ENCODE measurements around the gene ADPGK.

ADPGK gene

GRCh38 chr15:72784456-72784876 is 908 bp upstream of the ADPGK start:
- Histone ChIP-seq H3K4me1 (ENCODE audit: control extremely low read depth in 1 of 4, control insufficient read depth in 4 of 4, insufficient read depth in 4 of 4, low read length in 3 of 4) (peaks cover 15 to 36% (median 29%) of the 10 kb centered on the region in 4 experiments), H3K36me3 (ENCODE audit: control insufficient read depth in 4 of 4, insufficient read depth in 4 of 4, low read length in 3 of 4) (peaks cover 2 to 25% (median 12%) of the 10 kb centered on the region in 4 experiments), H3K27ac (ENCODE audit: insufficient read depth in 1 of 2, low read depth in 1 of 2, low read length in 2 of 2, poor library complexity in 1 of 2, severe bottlenecking in 2 of 2) (peak overlapping the region; percentile 87 to 94), H3K27me3 (replicated peaks in 2 of 5; ENCODE audit: control insufficient read depth in 4 of 5, insufficient read depth in 5 of 5, low read length in 4 of 5) (peaks cover 0 to 3% (median 0%) of the 10 kb centered on the region in 5 experiments), H3K9me3 (ENCODE audit: control extremely low read depth in 1 of 5, control insufficient read depth in 4 of 5, insufficient read depth in 2 of 5, low read depth in 1 of 5, low read length in 4 of 5) (no peaks in the 10 kb centered on the region), H3K4me3 (ENCODE audit: control insufficient read depth in 1 of 7, extremely low read depth in 1 of 7, insufficient read depth in 4 of 7, low read depth in 2 of 7, low read length in 6 of 7) (peak overlapping the region; percentile 80 to 100 (median 95))
- POLR2A ChIA-PET = no interaction called here
- WGBS (ENCODE audit: insufficient coverage) = 55% methylated on average over 6 of the region's 7 CpGs
- DNase-seq = no peak
- CTCF ChIA-PET = interaction anchor here (1.3 to 1.5 kb wide), 2 partner anchors 10 to 297 kb away, joined by 4 to 6 read pairs; no protein-coding TSS in a partner anchor

DNA sequence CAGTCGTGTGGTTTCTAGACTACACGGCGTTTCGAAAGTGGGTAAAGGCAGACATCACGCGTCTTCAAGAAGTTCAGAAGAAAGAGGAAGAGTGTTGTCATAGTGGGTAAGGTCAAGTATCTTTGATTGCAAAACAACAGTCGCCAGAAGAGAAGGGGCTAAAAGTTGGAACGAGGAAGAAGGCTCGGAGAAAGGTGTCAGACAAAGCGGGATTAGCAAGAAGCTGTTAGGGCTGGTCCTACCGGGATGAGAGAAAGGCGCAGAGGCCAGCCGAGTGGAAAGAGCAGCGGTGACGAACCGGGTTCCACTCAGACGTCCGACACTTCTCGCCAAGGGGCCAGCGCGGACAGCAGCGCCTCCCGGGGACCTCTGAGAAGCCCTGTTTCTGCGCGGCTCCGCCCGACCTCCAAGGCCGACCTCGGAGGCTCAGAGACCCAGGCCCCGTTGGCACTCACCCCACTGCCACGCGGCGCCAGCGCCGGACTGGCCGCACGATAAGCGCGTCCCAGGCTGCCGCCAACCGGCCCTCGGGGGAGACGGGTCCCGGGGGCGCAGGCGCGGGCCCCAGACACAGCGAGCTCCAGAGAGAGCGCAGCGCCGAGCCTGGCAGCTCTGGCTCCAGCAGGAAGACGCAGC is 436 bp downstream of the ADPGK start:
- Histone ChIP-seq H3K27ac (ENCODE audit: insufficient read depth in 1 of 2, low read depth in 1 of 2, low read length in 2 of 2, poor library complexity in 1 of 2, severe bottlenecking in 2 of 2) (peak overlapping the region; percentile 87 to 94), H3K9me3 (ENCODE audit: control extremely low read depth in 1 of 5, control insufficient read depth in 4 of 5, insufficient read depth in 2 of 5, low read depth in 1 of 5, low read length in 4 of 5) (no peaks in the 10 kb centered on the region), H3K27me3 (replicated peaks in 2 of 5; ENCODE audit: control insufficient read depth in 4 of 5, insufficient read depth in 5 of 5, low read length in 4 of 5) (peaks cover 0 to under 1% (median 0%) of the 10 kb centered on the region in 5 experiments), H3K4me1 (ENCODE audit: control extremely low read depth in 1 of 4, control insufficient read depth in 4 of 4, insufficient read depth in 4 of 4, low read length in 3 of 4) (peaks cover 15 to 36% (median 29%) of the 10 kb centered on the region in 4 experiments), H3K36me3 (ENCODE audit: control insufficient read depth in 4 of 4, insufficient read depth in 4 of 4, low read length in 3 of 4) (peaks cover 2 to 33% (median 17%) of the 10 kb centered on the region in 4 experiments), H3K4me3 (ENCODE audit: control insufficient read depth in 1 of 7, extremely low read depth in 1 of 7, insufficient read depth in 4 of 7, low read depth in 2 of 7, low read length in 6 of 7) (peak overlapping the region; percentile 80 to 100 (median 95))
- ChIA-PET POLR2A (no interaction called here), CTCF (no interaction called here)
- WGBS (ENCODE audit: insufficient coverage) = under 1% methylated on average over 52 of the region's 52 CpGs
- peak; percentile 59 to 89 (median 86) for DNase-seq

DNA sequence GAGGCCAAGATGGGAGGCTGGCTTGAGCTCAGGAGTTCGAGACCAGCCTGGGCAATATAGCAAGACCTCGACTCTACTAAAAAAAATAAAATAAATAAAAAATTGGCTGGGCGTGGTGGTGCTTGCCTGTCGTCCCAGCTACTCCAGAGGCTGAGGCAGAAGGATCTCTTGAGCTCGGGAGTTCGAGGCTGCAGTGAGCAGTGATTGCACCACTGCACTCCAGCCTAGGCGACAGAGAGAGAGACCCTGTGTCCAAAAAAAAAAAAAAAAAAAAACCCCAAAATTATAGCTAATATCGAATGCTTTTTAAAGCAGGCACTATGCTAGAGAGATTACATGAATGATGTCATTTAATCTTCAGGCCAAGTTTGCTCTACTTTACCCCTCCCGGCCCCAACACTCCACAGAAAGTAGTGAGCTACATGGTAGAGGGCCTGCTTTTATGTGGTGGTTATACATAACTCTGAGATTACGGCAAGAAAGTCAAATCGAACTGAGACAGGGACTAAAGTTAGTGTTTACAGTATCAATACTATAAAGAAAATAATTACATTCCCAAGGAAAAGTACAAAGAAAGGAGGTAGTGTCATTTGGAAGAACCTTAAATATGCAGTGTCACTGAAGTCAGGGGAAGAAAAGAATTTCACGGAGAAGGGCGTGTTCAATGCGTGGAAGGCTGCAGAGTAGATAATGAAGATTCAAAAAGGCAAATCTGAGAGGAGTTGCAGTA is 1.1 kb downstream of the ADPGK start:
- peaks cover 15 to 36% (median 29%) of the 10 kb centered on the region in 4 experiments for H3K4me1 ChIP-seq (ENCODE audit: control extremely low read depth in 1 of 4, control insufficient read depth in 4 of 4, insufficient read depth in 4 of 4, low read length in 3 of 4)
- no peaks in the 10 kb centered on the region for H3K9me3 ChIP-seq (ENCODE audit: control extremely low read depth in 1 of 5, control insufficient read depth in 4 of 5, insufficient read depth in 2 of 5, low read depth in 1 of 5, low read length in 4 of 5)
- POLR2A ChIA-PET = no interaction called here
- DNase-seq = peak in 1 of 3 donors; percentile 29
- 42% methylated on average over 7 of the region's 14 CpGs for whole genome bisulfite sequencing (ENCODE audit: insufficient coverage)
- H3K36me3 ChIP-seq (ENCODE audit: control insufficient read depth in 4 of 4, insufficient read depth in 4 of 4, low read length in 3 of 4) = peaks cover 2 to 34% (median 17%) of the 10 kb centered on the region in 4 experiments
- peak overlapping the region; percentile 80 to 100 (median 95) for H3K4me3 ChIP-seq (ENCODE audit: control insufficient read depth in 1 of 7, extremely low read depth in 1 of 7, insufficient read depth in 4 of 7, low read depth in 2 of 7, low read length in 6 of 7)
- CTCF ChIA-PET = interaction anchor here (0.8 kb wide), 1 partner anchor 58 kb away, joined by 4 read pairs; no protein-coding TSS in a partner anchor
- peak overlapping the region; percentile 87 to 94 for H3K27ac ChIP-seq (ENCODE audit: insufficient read depth in 1 of 2, low read depth in 1 of 2, low read length in 2 of 2, poor library complexity in 1 of 2, severe bottlenecking in 2 of 2)
- H3K27me3 ChIP-seq (replicated peaks in 2 of 5; ENCODE audit: control insufficient read depth in 4 of 5, insufficient read depth in 5 of 5, low read length in 4 of 5) = no peaks in the 10 kb centered on the region

- WGBS (ENCODE audit: insufficient coverage) = 92% methylated on average over 2 of the region's 6 CpGs
- Histone ChIP-seq H3K36me3 (ENCODE audit: control insufficient read depth in 4 of 4, insufficient read depth in 4 of 4, low read length in 3 of 4) (peaks cover 2 to 40% (median 18%) of the 10 kb centered on the region in 4 experiments), H3K27ac (ENCODE audit: insufficient read depth in 1 of 2, low read depth in 1 of 2, low read length in 2 of 2, poor library complexity in 1 of 2, severe bottlenecking in 2 of 2) (peak overlapping the region in 1 of 2 experiments; percentile 94), H3K4me3 (ENCODE audit: control insufficient read depth in 1 of 7, extremely low read depth in 1 of 7, insufficient read depth in 4 of 7, low read depth in 2 of 7, low read length in 6 of 7) (peak overlapping the region in 1 of 7 experiments; percentile 95), H3K4me1 (ENCODE audit: control extremely low read depth in 1 of 4, control insufficient read depth in 4 of 4, insufficient read depth in 4 of 4, low read length in 3 of 4) (peaks cover 17 to 36% (median 29%) of the 10 kb centered on the region in 4 experiments), H3K27me3 (replicated peaks in 2 of 5; ENCODE audit: control insufficient read depth in 4 of 5, insufficient read depth in 5 of 5, low read length in 4 of 5) (no peaks in the 10 kb centered on the region), H3K9me3 (ENCODE audit: control extremely low read depth in 1 of 5, control insufficient read depth in 4 of 5, insufficient read depth in 2 of 5, low read depth in 1 of 5, low read length in 4 of 5) (no peaks in the 10 kb centered on the region)
- DNase-seq = no peak
- CTCF ChIA-PET = no interaction called here
- POLR2A ChIA-PET = no interaction called here
Measured at GRCh38 chr15:72781631-72782030, 1.9 kb downstream of the ADPGK start.

DNA sequence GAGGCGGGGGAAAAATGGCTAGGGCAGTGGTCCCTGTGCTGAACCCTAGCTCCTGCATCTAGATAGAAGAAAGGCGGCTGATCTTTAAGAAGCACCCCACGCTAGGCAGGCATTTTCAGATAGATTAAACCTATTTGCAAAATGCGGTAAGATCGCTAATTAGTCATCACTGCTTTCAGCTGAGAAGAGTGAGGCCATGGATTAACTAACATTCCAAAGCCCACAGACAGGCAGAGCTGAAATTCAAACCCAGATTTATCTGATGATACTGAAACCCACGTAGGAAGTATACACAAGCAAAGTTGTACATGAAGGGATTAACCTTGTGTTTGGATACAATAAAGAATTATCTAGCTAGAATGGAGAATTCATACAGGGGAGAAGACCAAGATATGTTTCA is 4.8 kb downstream of the ADPGK start:
- CTCF ChIA-PET = interaction anchor here (1.0 to 1.7 kb wide), 4 partner anchors 9 to 105 kb away, joined by 3 to 5 read pairs (median 4); no protein-coding TSS in a partner anchor
- H3K9me3 ChIP-seq (ENCODE audit: control extremely low read depth in 1 of 5, control insufficient read depth in 4 of 5, insufficient read depth in 2 of 5, low read depth in 1 of 5, low read length in 4 of 5) = no peaks in the 10 kb centered on the region
- H3K36me3 ChIP-seq (ENCODE audit: control insufficient read depth in 4 of 4, insufficient read depth in 4 of 4, low read length in 3 of 4) = peaks cover 2 to 51% (median 25%) of the 10 kb centered on the region in 4 experiments
- no peak overlapping the region for H3K4me3 ChIP-seq (ENCODE audit: control insufficient read depth in 1 of 7, extremely low read depth in 1 of 7, insufficient read depth in 4 of 7, low read depth in 2 of 7, low read length in 6 of 7)
- POLR2A ChIA-PET = no interaction called here
- H3K27me3 ChIP-seq (replicated peaks in 2 of 5; ENCODE audit: control insufficient read depth in 4 of 5, insufficient read depth in 5 of 5, low read length in 4 of 5) = no peaks in the 10 kb centered on the region
- 100% methylated on average over 6 of the region's 6 CpGs for WGBS (ENCODE audit: insufficient coverage)
- H3K27ac ChIP-seq (ENCODE audit: insufficient read depth in 1 of 2, low read depth in 1 of 2, low read length in 2 of 2, poor library complexity in 1 of 2, severe bottlenecking in 2 of 2) = no peak overlapping the region
- peaks cover 17 to 33% (median 27%) of the 10 kb centered on the region in 4 experiments for H3K4me1 ChIP-seq (ENCODE audit: control extremely low read depth in 1 of 4, control insufficient read depth in 4 of 4, insufficient read depth in 4 of 4, low read length in 3 of 4)
- no peak for DNase-seq

DNA sequence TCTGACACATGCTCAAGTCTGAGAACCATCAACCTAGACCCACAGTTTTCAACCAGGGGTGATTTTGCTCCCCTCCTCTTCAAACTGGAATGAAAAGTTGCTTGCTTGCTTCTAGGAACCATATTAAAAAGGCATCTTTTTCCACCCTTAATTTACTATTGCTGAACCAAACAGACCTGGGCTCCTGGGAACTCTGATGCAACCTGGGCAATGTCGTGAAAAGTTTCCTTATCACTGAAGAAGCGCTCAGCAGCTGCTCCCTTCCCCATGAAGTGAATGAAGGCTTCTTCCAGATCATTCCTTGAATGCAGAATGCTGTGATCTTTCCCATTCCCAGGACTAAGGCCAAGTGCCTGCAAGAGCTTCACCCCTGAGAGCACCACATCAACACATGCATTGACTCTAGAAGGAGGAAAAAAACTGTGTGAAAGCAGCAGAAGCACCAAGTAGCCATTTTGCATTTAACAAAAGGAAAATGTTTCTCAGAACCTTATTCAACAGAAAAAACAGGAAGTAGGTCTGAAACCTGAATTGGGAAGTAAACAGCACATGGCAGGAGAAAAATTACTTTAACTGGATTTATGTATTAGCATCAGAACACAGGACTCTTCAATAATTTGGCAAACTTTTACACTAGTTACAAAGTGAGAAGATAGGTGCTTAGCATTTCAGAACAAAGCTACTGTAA is 8.7 kb downstream of the ADPGK start:
- peaks cover 19 to 62% (median 41%) of the 10 kb centered on the region in 4 experiments for H3K36me3 ChIP-seq (ENCODE audit: control insufficient read depth in 4 of 4, insufficient read depth in 4 of 4, low read length in 3 of 4)
- WGBS (ENCODE audit: insufficient coverage) = 88% methylated on average over 2 of the region's 2 CpGs
- POLR2A ChIA-PET = no interaction called here
- no peak overlapping the region for H3K27ac ChIP-seq (ENCODE audit: insufficient read depth in 1 of 2, low read depth in 1 of 2, low read length in 2 of 2, poor library complexity in 1 of 2, severe bottlenecking in 2 of 2)
- CTCF ChIA-PET = interaction anchor here (0.7 kb wide), 1 partner anchor 52 kb away, joined by 3 read pairs; no protein-coding TSS in a partner anchor
- no peaks in the 10 kb centered on the region for H3K27me3 ChIP-seq (replicated peaks in 2 of 5; ENCODE audit: control insufficient read depth in 4 of 5, insufficient read depth in 5 of 5, low read length in 4 of 5)
- H3K4me3 ChIP-seq (ENCODE audit: control insufficient read depth in 1 of 7, extremely low read depth in 1 of 7, insufficient read depth in 4 of 7, low read depth in 2 of 7, low read length in 6 of 7) = peak overlapping the region in 1 of 7 experiments; percentile 0
- H3K9me3 ChIP-seq (ENCODE audit: control extremely low read depth in 1 of 5, control insufficient read depth in 4 of 5, insufficient read depth in 2 of 5, low read depth in 1 of 5, low read length in 4 of 5) = no peaks in the 10 kb centered on the region
- DNase-seq = peak in 2 of 3 donors; percentile 42 to 52
- H3K4me1 ChIP-seq (ENCODE audit: control extremely low read depth in 1 of 4, control insufficient read depth in 4 of 4, insufficient read depth in 4 of 4, low read length in 3 of 4) = peaks cover 9 to 16% (median 11%) of the 10 kb centered on the region in 4 experiments
